HepG2 (cell line): ENCODE data around the gene HSD17B11. TPM values are rescaled to one million over a fixed set of nuclear protein-coding genes. Genes with fewer than 3 reads are reported as not detected.

Experiments used
- ATAC-seq: fragments of 200-7000 bp; cut with Tn5 transposase; 3 replicates; pipeline ENCODE4 v1.9.1; 2020; ENCODE audit warnings: mild to moderate bottlenecking, moderate library complexity
- BruUV-seq: library from RNA; stranded (reverse); fragments of 400-500 nt; replicated peaks from 2 replicates; lab custom pipeline; 2021; lab: Mats Ljungman, UMichigan
- CTCF ChIA-PET: fragments of 300-600 bp; formaldehyde crosslinking; extraction: SDS; loops from one replicate; lab custom pipeline; 2021; ENCODE audit warnings: low total read pairs, inconsistent platforms, low intra/inter-chr PET ratio; lab: Yijun Ruan, JAX
- POLR2A ChIA-PET: fragments of 350-600 bp; sonication (Branson Sonifier 250); formaldehyde crosslinking; loops from one replicate; lab custom pipeline; 2020; ENCODE audit warnings: antibody characterized with exemption, inconsistent platforms; lab: Yijun Ruan, JAX
- DNase-seq: peaks from one replicate; pipeline ENCODE4 v3.0.0-alpha.2; 2015; ENCODE audit warnings: low spot score
- FAIRE-seq: peaks from 3 replicates; lab custom pipeline; 2011; peaks lifted over from hg19 to GRCh38; lab: Jason Lieb, UNC
- H2AFZ ChIP-seq: one replicate; pipeline ENCODE4 v1.6.1; 2011; ENCODE audit warnings: low read length, inconsistent platforms
- H3K27ac ChIP-seq: fragments of 300-600 bp; 3 replicates; pipeline ENCODE4 v1.8.0; 2011; ENCODE audit warnings: mixed run types, mild to moderate bottlenecking, mixed read lengths, low read length, inconsistent platforms; ENCODE audit not compliant: insufficient read depth; ENCODE audit errors: extremely low read length
- H3K27me3 ChIP-seq, 2 experiments: fragments of 200-600 bp in 1 of 2; 2 replicates in 1 of 2; 3 replicates in 1 of 2; pipeline versions ENCODE4 v1.6.0 to v1.8.0; 2011; ENCODE audit warnings: low read length in 2 of 2, mild to moderate bottlenecking in 2 of 2, moderate library complexity in 2 of 2, inconsistent platforms in 1 of 2; ENCODE audit not compliant: insufficient read depth in 2 of 2, control insufficient read depth in 1 of 2
- H3K36me3 ChIP-seq, 2 experiments: fragments of 200-600 bp in 1 of 2; replicated peaks in 1 of 2; 2 replicates in 1 of 2; 3 replicates in 1 of 2; pipeline versions ENCODE4 v1.5.1 to v1.8.0; 2011; ENCODE audit warnings: low read length in 2 of 2, inconsistent platforms in 1 of 2; ENCODE audit not compliant: insufficient read depth in 2 of 2, control insufficient read depth in 1 of 2
- H3K4me1 ChIP-seq: 2 replicates; pipeline ENCODE4 v1.5.1; 2012; ENCODE audit warnings: low read length, inconsistent platforms; ENCODE audit not compliant: insufficient read depth
- H3K4me2 ChIP-seq: 2 replicates; pipeline ENCODE4 v1.6.0; 2011; ENCODE audit warnings: low read depth, low read length, inconsistent platforms
- H3K4me3 ChIP-seq, 3 experiments: fragments of 200-600 bp in 1 of 3; sonication (generic), shearing (Covaris generic) in 1 of 3; replicated peaks in 1 of 3; 2 replicates each; pipeline ENCODE4 v1.5.1; 2011 to 2016; ENCODE audit warnings: low read length in 3 of 3, inconsistent platforms in 2 of 3, low read depth in 2 of 3, mild to moderate bottlenecking in 2 of 3, control low read depth in 1 of 3, mixed read lengths in 1 of 3; ENCODE audit not compliant: insufficient read depth in 1 of 3
- H3K79me2 ChIP-seq: one replicate; pipeline ENCODE4 v1.6.1; 2011; ENCODE audit warnings: low read length, inconsistent platforms; ENCODE audit not compliant: insufficient read depth
- H3K9ac ChIP-seq: 2 replicates; pipeline ENCODE4 v1.6.0; 2011; ENCODE audit warnings: mild to moderate bottlenecking, low read depth, low read length, inconsistent platforms; ENCODE audit not compliant: insufficient read depth
- H3K9me3 ChIP-seq: 2 replicates; pipeline ENCODE4 v1.5.1; 2012; ENCODE audit warnings: mild to moderate bottlenecking, low read length
- H4K20me1 ChIP-seq: 2 replicates; pipeline ENCODE4 v1.6.0; 2011; ENCODE audit warnings: inconsistent platforms, mild to moderate bottlenecking, low read length, moderate library complexity; ENCODE audit not compliant: insufficient read depth
- AGO2 ChIP-seq: fragments of 200-400 bp; formaldehyde crosslinking; optimal IDR thresholded peaks from 2 replicates; pipeline ENCODE3; 2017; ENCODE audit warnings: mild to moderate bottlenecking, low read depth, low read length, moderate library complexity
- GLMP ChIP-seq: sonication (generic); formaldehyde crosslinking; IDR thresholded peaks from 2 replicates; pipeline ENCODE4 v1.9.0; 2021; ENCODE audit warnings: missing genetic modification reagents, mild to moderate bottlenecking, borderline replicate concordance
- KLF9 ChIP-seq: IDR thresholded peaks from 2 replicates; pipeline ENCODE4 v1.6.1; 2016; ENCODE audit warnings: low read depth
- MZF1 ChIP-seq: sonication (generic); formaldehyde crosslinking; IDR thresholded peaks from 2 replicates; pipeline ENCODE4 v1.8.1; 2023; ENCODE audit warnings: mild to moderate bottlenecking, missing genetic modification reagents, borderline replicate concordance
- NPAS2 ChIP-seq: sonication (generic); formaldehyde crosslinking; IDR thresholded peaks from 2 replicates; pipeline ENCODE4 v1.8.0; 2022; ENCODE audit warnings: mild to moderate bottlenecking, missing genetic modification reagents, borderline replicate concordance
- NR0B2 ChIP-seq: sonication (generic); formaldehyde crosslinking; IDR thresholded peaks from 2 replicates; pipeline ENCODE4 v1.4.0; 2020; ENCODE audit warnings: mild to moderate bottlenecking, missing genetic modification reagents
- TFAP4 ChIP-seq: sonication (generic); IDR thresholded peaks from 2 replicates; pipeline ENCODE4 v1.6.1; 2016; ENCODE audit warnings: low read depth, borderline replicate concordance
- TRAFD1 ChIP-seq: sonication (generic); formaldehyde crosslinking; IDR thresholded peaks from 2 replicates; pipeline ENCODE4 v1.5.1; 2020; ENCODE audit warnings: missing genetic modification reagents, mild to moderate bottlenecking, borderline replicate concordance
- ZBTB2 ChIP-seq: sonication (generic); formaldehyde crosslinking; IDR thresholded peaks from 2 replicates; pipeline ENCODE4 v1.8.0; 2022; ENCODE audit warnings: low read depth, missing genetic modification reagents
- ZNF558 ChIP-seq: sonication (generic); formaldehyde crosslinking; IDR thresholded peaks from 2 replicates; pipeline ENCODE4 v1.9.0; 2022; ENCODE audit warnings: mild to moderate bottlenecking, missing genetic modification reagents, borderline replicate concordance
- ZNF609 ChIP-seq: sonication (generic); formaldehyde crosslinking; IDR thresholded peaks from 2 replicates; pipeline ENCODE4 v1.4.0; 2020; ENCODE audit warnings: mild to moderate bottlenecking, missing genetic modification reagents, borderline replicate concordance
- ZNF749 ChIP-seq: sonication (generic); formaldehyde crosslinking; IDR thresholded peaks from 2 replicates; pipeline ENCODE4 v1.8.0; 2022; ENCODE audit warnings: mild to moderate bottlenecking, missing genetic modification reagents, moderate library complexity, borderline replicate concordance
- ZNF839 ChIP-seq: sonication (generic); formaldehyde crosslinking; IDR thresholded peaks from 2 replicates; pipeline ENCODE4 v1.4.0; 2020; ENCODE audit warnings: missing genetic modification reagents, mild to moderate bottlenecking, borderline replicate concordance
- WGBS: methylation state at CpG from one replicate; pipeline ENCODE4 v1.1.6; 2017; ENCODE audit warnings: low lambda C conversion rate; 5-methylcytosine and 5-hydroxymethylcytosine counted together
- in situ Hi-C: cut with HindIII; loops from 2 replicates; pipeline ENCODE4 v1.10.0; 2017; ENCODE audit warnings: low pct_unique_long_range_greater_than_20kb; ENCODE audit not compliant: extremely low pct_ligation_motif_present
- intact Hi-C: fragments of 100-400 bp; cut with micrococcal nuclease; formaldehyde crosslinking; loops from one replicate; pipeline ENCODE4 v1.10.0; 2022; ENCODE audit not compliant: unreplicated experiment
- polyA plus RNA-seq, 8 experiments: library from polyadenylated mRNA; depleted of rRNA in 3 of 8; stranded (reverse) in 7 of 8; unstranded in 1 of 8; fragments of >200 nt; fragmentation: Illumina TruSeq in 4 of 8; extraction: Trizol in 4 of 8; gene quantifications; 2 replicates each; pipeline versions ENCODE4 v1.2.1 to v1.2.3, GENCODE V29; 2011 to 2016; ENCODE audit warnings: low read depth in 4 of 8, missing spikeins in 1 of 8, mixed read lengths in 1 of 8; ENCODE audit not compliant: insufficient read depth in 1 of 8
- total RNA-seq, 5 experiments: library from RNA; depleted of rRNA; stranded (reverse); fragments of >200 nt; fragmentation: Illumina TruSeq; extraction: Trizol; gene quantifications; 2 replicates each; pipeline ENCODE4 v1.2.3, GENCODE V29; 2016; ENCODE audit warnings: low read depth in 1 of 5

HSD17B11 gene
- total and polyA plus RNA-seq, 2 of the 13 experiments (the other 11 are each of a cell fraction or from before 2014, with no cell fraction given), result 121 to 158 TPM

- ChIA-PET CTCF (no interaction called here), POLR2A (interaction anchor here (9.6 kb wide), 1 partner anchor 37 kb away, joined by 172 read pairs; the partner anchor contains the start of gene HSD17B11)
- no peak overlapping the region for H3K9ac ChIP-seq
- peaks cover 48% of the 10 kb centered on the region for H3K79me2 ChIP-seq
- H2AFZ ChIP-seq, result no peak overlapping the region
- H3K27ac ChIP-seq, result no peak overlapping the region
- H3K36me3 ChIP-seq, result no peaks in the 10 kb centered on the region
- H3K27me3 ChIP-seq, result no peaks in the 10 kb centered on the region; a peak in 1 of 5 replicates
- 0 out of 2 replicates have a peak, but pooled peaks cover 2% of the 10 kb centered on the region for H4K20me1 ChIP-seq
- in situ Hi-C loops, result no loop called here
- WGBS, result 100% methylated on average over 2 of the region's 2 CpGs
- ATAC-seq (no peak), DNase-seq (no peak), FAIRE-seq (no peak)
- H3K4me3 ChIP-seq, result no peak overlapping the region
- H3K4me2 ChIP-seq, result no peak overlapping the region
- peaks cover 57% of the 10 kb centered on the region for H3K4me1 ChIP-seq
- H3K9me3 ChIP-seq, result no peaks in the 10 kb centered on the region
- no peak for TF ChIP-seq TFAP4
- no peak for TF ChIP-seq KLF9 (CRISPR knock-in tag)
- TF ChIP-seq ZNF609 (CRISPR knock-in tag), result no peak
- TF ChIP-seq GLMP (CRISPR knock-in tag), result no peak
- TF ChIP-seq ZBTB2 (CRISPR knock-in tag), result no peak
- no peak for TF ChIP-seq ZNF749 (CRISPR knock-in tag)
- TF ChIP-seq ZNF839 (CRISPR knock-in tag), result no peak
- no peak for TF ChIP-seq NR0B2 (CRISPR knock-in tag)
- no peak for TF ChIP-seq ZNF558 (CRISPR knock-in tag)
- TF ChIP-seq TRAFD1 (CRISPR knock-in tag), result no peak
- no peak for TF ChIP-seq MZF1 (CRISPR knock-in tag)
- no peak for TF ChIP-seq NPAS2 (CRISPR knock-in tag)
- no peak for TF ChIP-seq AGO2
- no TSS peak for BruUV-seq
- intact Hi-C loops, result loop anchor here (10.0 kb wide), 1 partner anchor 51 kb away; no protein-coding TSS in a partner anchor
These were observed 34.7 kb upstream of the HSD17B11 start for GRCh38 chr4:87425711-87426110.
